Subcutaneous abdominal adipose tissue (tissue), 5 donors: ENCODE measurements around the gene GPA33.

Source experiments
- H3K27ac ChIP-seq: one replicate; pipeline ENCODE4 v1.7.0; 2013; ENCODE audit warnings: low read depth, mild to moderate bottlenecking, inconsistent platforms, low read length, moderate library complexity
- H3K27me3 ChIP-seq, 5 donors: one replicate each; pipeline ENCODE4 v1.7.0; 2013; ENCODE audit warnings: low read length in 5 of 5, inconsistent platforms in 1 of 5; ENCODE audit not compliant: control insufficient read depth in 5 of 5, insufficient read depth in 4 of 5
- H3K36me3 ChIP-seq, 5 donors: one replicate each; pipeline ENCODE4 v1.7.0; 2013; ENCODE audit warnings: low read length in 5 of 5; ENCODE audit not compliant: control insufficient read depth in 5 of 5, insufficient read depth in 5 of 5
- H3K4me1 ChIP-seq, 5 donors: one replicate each; pipeline ENCODE4 v1.7.0; 2013; ENCODE audit warnings: low read length in 5 of 5, mild to moderate bottlenecking in 3 of 5, moderate library complexity in 1 of 5; ENCODE audit not compliant: control insufficient read depth in 5 of 5, insufficient read depth in 5 of 5
- H3K4me3 ChIP-seq, 5 donors: one replicate each; pipeline ENCODE4 v1.7.0; 2013; ENCODE audit warnings: low read length in 5 of 5, low read depth in 1 of 5
- H3K9ac ChIP-seq, 5 donors: one replicate each; pipeline ENCODE4 v1.7.0; 2013; ENCODE audit warnings: low read length in 5 of 5, mild to moderate bottlenecking in 4 of 5, moderate library complexity in 3 of 5
- H3K9me3 ChIP-seq, 5 donors: one replicate each; pipeline ENCODE4 v1.7.0; 2013; ENCODE audit warnings: low read length in 5 of 5; ENCODE audit not compliant: control insufficient read depth in 5 of 5
- donor health status: healthy.
- donor health status: healthy.
- donor health status: healthy.
- donor health status: healthy.
- donor health status: healthy.

The GPA33 gene

GRCh38 chr1:167077868-167078210 is 12.3 kb downstream of the GPA33 start:
- H3K9me3 ChIP-seq = no peaks in the 10 kb centered on the region
- H3K36me3 ChIP-seq = no peaks in the 10 kb centered on the region
- H3K27ac ChIP-seq = no peak overlapping the region

GRCh38 chr1:167077128-167077867 is 12.9 kb downstream of the GPA33 start:
- no peaks in the 10 kb centered on the region for H3K36me3 ChIP-seq
- H3K9me3 ChIP-seq = no peaks in the 10 kb centered on the region
- no peak overlapping the region for H3K9ac ChIP-seq
- no peak overlapping the region for H3K4me3 ChIP-seq
- peaks cover 3 to 10% (median 7%) of the 10 kb centered on the region in 5 donors for H3K27me3 ChIP-seq
- peaks cover 0 to 2% (median under 1%) of the 10 kb centered on the region in 5 donors for H3K4me1 ChIP-seq
- H3K27ac ChIP-seq = no peak overlapping the region

More at GRCh38 chr1:167077868-167078210, 12.3 kb downstream of the GPA33 start:
- peaks cover 3 to 7% (median 5%) of the 10 kb centered on the region in 5 donors for H3K4me1 ChIP-seq
- H3K9ac ChIP-seq = no peak overlapping the region
- no peak overlapping the region for H3K4me3 ChIP-seq
- H3K27me3 ChIP-seq = peaks cover 3 to 15% (median 11%) of the 10 kb centered on the region in 5 donors

- H3K9me3 ChIP-seq = no peaks in the 10 kb centered on the region
- H3K27me3 ChIP-seq = peaks cover 0 to 6% (median 2%) of the 10 kb centered on the region in 5 donors
- no peaks in the 10 kb centered on the region for H3K4me1 ChIP-seq
- no peak overlapping the region for H3K9ac ChIP-seq
- H3K36me3 ChIP-seq = no peaks in the 10 kb centered on the region
- H3K4me3 ChIP-seq = no peak overlapping the region
- no peak overlapping the region for H3K27ac ChIP-seq
Observed at GRCh38 chr1:167076136-167076710, 14.0 kb downstream of the GPA33 start.

GRCh38 chr1:167071286-167071685 is 18.9 kb downstream of the GPA33 start:
- Histone ChIP-seq H3K4me3 (no peak overlapping the region), H3K27me3 (peaks cover 0 to 3% (median 0%) of the 10 kb centered on the region in 5 donors), H3K9me3 (no peaks in the 10 kb centered on the region), H3K9ac (no peak overlapping the region), H3K4me1 (peaks cover 0 to 3% (median 3%) of the 10 kb centered on the region in 5 donors), H3K27ac (no peak overlapping the region), H3K36me3 (no peaks in the 10 kb centered on the region)

GRCh38 chr1:167068761-167069160 is 21.4 kb downstream of the GPA33 start:
- Histone ChIP-seq H3K9ac (no peak overlapping the region), H3K4me1 (peaks cover 0 to 3% (median 3%) of the 10 kb centered on the region in 5 donors), H3K36me3 (no peaks in the 10 kb centered on the region)

GRCh38 chr1:167067904-167068303 is 22.3 kb downstream of the GPA33 start:
- Histone ChIP-seq H3K27ac (no peak overlapping the region), H3K9me3 (no peaks in the 10 kb centered on the region), H3K27me3 (no peaks in the 10 kb centered on the region), H3K4me3 (no peak overlapping the region), H3K4me1 (peaks cover 0 to 3% (median 3%) of the 10 kb centered on the region in 5 donors), H3K36me3 (no peaks in the 10 kb centered on the region), H3K9ac (no peak overlapping the region)

More at GRCh38 chr1:167068761-167069160, 21.4 kb downstream of the GPA33 start:
- Histone ChIP-seq H3K9me3 (no peaks in the 10 kb centered on the region), H3K4me3 (no peak overlapping the region), H3K27me3 (no peaks in the 10 kb centered on the region), H3K27ac (no peak overlapping the region)

- no peak overlapping the region for H3K9ac ChIP-seq
- H3K4me1 ChIP-seq = peaks cover 0 to 3% (median 3%) of the 10 kb centered on the region in 5 donors
- H3K27me3 ChIP-seq = no peaks in the 10 kb centered on the region
- H3K4me3 ChIP-seq = no peak overlapping the region
- no peaks in the 10 kb centered on the region for H3K9me3 ChIP-seq
- no peak overlapping the region for H3K27ac ChIP-seq
- no peaks in the 10 kb centered on the region for H3K36me3 ChIP-seq
Observed at GRCh38 chr1:167066333-167067122, 23.6 kb downstream of the GPA33 start.

- peaks cover 0 to 3% (median 0%) of the 10 kb centered on the region in 5 donors for H3K4me1 ChIP-seq
- no peaks in the 10 kb centered on the region for H3K9me3 ChIP-seq
- no peaks in the 10 kb centered on the region for H3K36me3 ChIP-seq
- H3K27me3 ChIP-seq = peaks cover 0 to 8% (median under 1%) of the 10 kb centered on the region in 5 donors
- H3K4me3 ChIP-seq = no peak overlapping the region
- no peak overlapping the region for H3K9ac ChIP-seq
- no peak overlapping the region for H3K27ac ChIP-seq
Observed at GRCh38 chr1:167065471-167065870, 24.7 kb downstream of the GPA33 start.

GRCh38 chr1:167064621-167065020 is 25.6 kb downstream of the GPA33 start:
- Histone ChIP-seq H3K27me3 (peaks cover 0 to 10% (median 4%) of the 10 kb centered on the region in 5 donors), H3K9me3 (no peaks in the 10 kb centered on the region), H3K4me3 (no peak overlapping the region), H3K4me1 (peaks cover 0 to 3% (median 0%) of the 10 kb centered on the region in 5 donors), H3K9ac (no peak overlapping the region), H3K36me3 (no peaks in the 10 kb centered on the region), H3K27ac (no peak overlapping the region)

- Histone ChIP-seq H3K4me1 (peaks cover 0 to 6% (median 5%) of the 10 kb centered on the region in 5 donors), H3K36me3 (no peaks in the 10 kb centered on the region), H3K27me3 (peaks cover 0 to 10% (median 4%) of the 10 kb centered on the region in 5 donors), H3K9me3 (no peaks in the 10 kb centered on the region), H3K27ac (no peak overlapping the region), H3K4me3 (no peak overlapping the region), H3K9ac (no peak overlapping the region)
Observed at GRCh38 chr1:167061073-167061464, 29.1 kb downstream of the GPA33 start.
